Caco-2 (cell line): Measurements from ENCODE around the gene FAM221B. TPM values are rescaled to one million over a fixed set of nuclear protein-coding genes. Genes with fewer than 3 reads are reported as not detected.

ENCODE experiments used
- BruUV-seq: library from RNA; stranded (reverse); fragments of 400-500 nt; replicated peaks from 2 replicates; lab custom pipeline; 2021; lab: Mats Ljungman, UMichigan
- CTCF ChIA-PET: fragments of 300-600 bp; sonication (Branson Sonifier 250); formaldehyde crosslinking; loops from one replicate; lab custom pipeline; 2022; ENCODE audit warnings: antibody characterized with exemption; lab: Charles Lee
- POLR2A ChIA-PET: fragments of 300-600 bp; sonication (Branson Sonifier 250); formaldehyde crosslinking; loops from one replicate; lab custom pipeline; 2022; ENCODE audit warnings: antibody characterized with exemption; lab: Charles Lee
- DNase-seq, 2 experiments: peaks; one replicate each; pipeline versions ENCODE4 v3.0.0 to v3.0.0-alpha.2; 2020 to 2022
- H3K27me3 ChIP-seq: replicated peaks from 2 replicates; pipeline ENCODE4 v1.6.0; 2011; ENCODE audit warnings: low read length; ENCODE audit not compliant: control insufficient read depth, insufficient read depth
- H3K36me3 ChIP-seq: 2 replicates; pipeline ENCODE4 v1.5.1; 2011; ENCODE audit warnings: low read length; ENCODE audit not compliant: control insufficient read depth, insufficient read depth
- H3K4me1 ChIP-seq: fragments of 250-450 bp; sonication (Bioruptor Pico); 2 replicates; pipeline ENCODE4 v1.5.1; 2020; ENCODE audit warnings: mild to moderate bottlenecking
- H3K4me3 ChIP-seq: 2 replicates; pipeline ENCODE4 v1.5.1; 2011; ENCODE audit warnings: low read depth, mild to moderate bottlenecking, control low read depth, low read length
- H3K9me3 ChIP-seq: fragments of 250-450 bp; sonication (Bioruptor Pico); 2 replicates; pipeline ENCODE4 v1.5.1; 2020; ENCODE audit warnings: mild to moderate bottlenecking, moderate library complexity
- H3K27ac Mint-ChIP-seq: one replicate; pipeline ENCODE4 v1.8.0; 2022; ENCODE audit warnings: mixed read lengths; ENCODE audit not compliant: unreplicated experiment
- H3K27me3 Mint-ChIP-seq: one replicate; pipeline ENCODE4 v1.8.0; 2022; ENCODE audit warnings: mixed read lengths; ENCODE audit not compliant: insufficient read depth, unreplicated experiment
- H3K36me3 Mint-ChIP-seq: one replicate; pipeline ENCODE4 v1.8.0; 2022; ENCODE audit warnings: mild to moderate bottlenecking, mixed read lengths; ENCODE audit not compliant: insufficient read depth, unreplicated experiment
- H3K4me1 Mint-ChIP-seq: one replicate; pipeline ENCODE4 v1.8.0; 2022; ENCODE audit warnings: low read depth, mixed read lengths; ENCODE audit not compliant: unreplicated experiment
- H3K4me3 Mint-ChIP-seq: one replicate; pipeline ENCODE4 v1.8.0; 2022; ENCODE audit warnings: mild to moderate bottlenecking, moderate library complexity, mixed read lengths; ENCODE audit not compliant: unreplicated experiment
- H3K9me3 Mint-ChIP-seq: one replicate; pipeline ENCODE4 v1.8.0; 2022; ENCODE audit warnings: mixed read lengths; ENCODE audit not compliant: unreplicated experiment
- CTCF ChIP-seq, 2 experiments: fragments of 200-600 bp in 1 of 2; IDR thresholded peaks; 1 replicate in 1 of 2; 2 replicates in 1 of 2; pipeline versions ENCODE4 v1.5.1 to v1.8.0; 2011 to 2022; ENCODE audit warnings: antibody characterized with exemption in 1 of 2, control low read depth in 1 of 2, inconsistent platforms in 1 of 2, low read depth in 1 of 2, low read length in 1 of 2, mild to moderate bottlenecking in 1 of 2, moderate library complexity in 1 of 2; ENCODE audit not compliant: insufficient read depth in 1 of 2, severe bottlenecking in 1 of 2, unreplicated experiment in 1 of 2
- intact Hi-C: fragments of 100-400 bp; cut with micrococcal nuclease; formaldehyde crosslinking; loops from one replicate; pipeline ENCODE4 v1.10.0; 2022; ENCODE audit not compliant: unreplicated experiment
- total RNA-seq: library from RNA; stranded (reverse); gene quantifications from 2 replicates; pipeline ENCODE4 v1.2.3, GENCODE V29; 2022

The FAM221B gene
- total RNA-seq, 1 experiment from 2014 or later: not detected

- Histone ChIP-seq H3K4me1 (no peaks in the 10 kb centered on the region), H3K4me3 (no peak overlapping the region), H3K36me3 (no peaks in the 10 kb centered on the region), H3K27me3 (no peaks in the 10 kb centered on the region; the same call in 1 of the 2 replicates), H3K9me3 (no peaks in the 10 kb centered on the region)
- POLR2A ChIA-PET: no interaction called here
- peaks cover 9% of the 10 kb centered on the region for H3K27me3 Mint-ChIP-seq
- intact Hi-C loops: no loop called here
- H3K27ac Mint-ChIP-seq: no peak overlapping the region
- CTCF ChIA-PET: no interaction called here
- H3K9me3 Mint-ChIP-seq: no peaks in the 10 kb centered on the region
- no peaks in the 10 kb centered on the region for H3K36me3 Mint-ChIP-seq
- BruUV-seq: no TSS peak
- H3K4me1 Mint-ChIP-seq: no peaks in the 10 kb centered on the region
- DNase-seq: no peak
- no peak overlapping the region for H3K4me3 Mint-ChIP-seq
- TF ChIP-seq CTCF (IDR thresholded peaks at IDR 0.05; ENCODE audit: insufficient read depth in 1 of 2, low read depth in 1 of 2, low read length in 1 of 2, severe bottlenecking in 1 of 2, unreplicated experiment in 1 of 2): no peak
Observed at GRCh38 chr9:35862328-35862727, 33.8 kb upstream of the FAM221B start.

GRCh38 chr9:35861161-35861897 lies 32.8 kb upstream of the FAM221B start:
- Histone ChIP-seq H3K36me3 (no peaks in the 10 kb centered on the region), H3K4me3 (no peak overlapping the region), H3K9me3 (no peaks in the 10 kb centered on the region), H3K4me1 (no peaks in the 10 kb centered on the region), H3K27me3 (no peaks in the 10 kb centered on the region; the same call in 1 of the 2 replicates)
- Mint-ChIP-seq H3K36me3 (no peaks in the 10 kb centered on the region), H3K27ac (no peak overlapping the region), H3K9me3 (no peaks in the 10 kb centered on the region), H3K4me1 (no peaks in the 10 kb centered on the region), H3K4me3 (no peak overlapping the region), H3K27me3 (peaks cover 11% of the 10 kb centered on the region)
- BruUV-seq: no TSS peak
- POLR2A ChIA-PET: no interaction called here
- no peak for TF ChIP-seq CTCF (IDR thresholded peaks at IDR 0.05; ENCODE audit: insufficient read depth in 1 of 2, low read depth in 1 of 2, low read length in 1 of 2, severe bottlenecking in 1 of 2, unreplicated experiment in 1 of 2)
- no peak for DNase-seq
- CTCF ChIA-PET: interaction anchor here (0.5 to 2.1 kb wide), 2 partner anchors 21 to 95 kb away, joined by 6 to 7 read pairs; no protein-coding TSS in a partner anchor
- intact Hi-C loops: no loop called here

- TF ChIP-seq CTCF (IDR thresholded peaks at IDR 0.05; ENCODE audit: insufficient read depth in 1 of 2, low read depth in 1 of 2, low read length in 1 of 2, severe bottlenecking in 1 of 2, unreplicated experiment in 1 of 2): no peak
- H3K4me1 Mint-ChIP-seq: no peaks in the 10 kb centered on the region
- Histone ChIP-seq H3K36me3 (no peaks in the 10 kb centered on the region), H3K4me3 (no peak overlapping the region), H3K4me1 (no peaks in the 10 kb centered on the region), H3K9me3 (no peaks in the 10 kb centered on the region), H3K27me3 (no peaks in the 10 kb centered on the region; the same call in 1 of the 2 replicates)
- no TSS peak for BruUV-seq
- H3K4me3 Mint-ChIP-seq: no peak overlapping the region
- intact Hi-C loops: no loop called here
- POLR2A ChIA-PET: no interaction called here
- H3K36me3 Mint-ChIP-seq: no peaks in the 10 kb centered on the region
- peaks cover 14% of the 10 kb centered on the region for H3K27me3 Mint-ChIP-seq
- CTCF ChIA-PET: interaction anchor here (2.1 kb wide), 1 partner anchor 22 kb away, joined by 7 read pairs; no protein-coding TSS in a partner anchor
- H3K27ac Mint-ChIP-seq: no peak overlapping the region
- H3K9me3 Mint-ChIP-seq: no peaks in the 10 kb centered on the region
- DNase-seq: no peak
Observed at GRCh38 chr9:35859990-35860339, 31.4 kb upstream of the FAM221B start.
